ENCODE results near the gene GGCT.
"Not testable (repeated sequence)": the region's sequence is repeated elsewhere in the genome, so short reads cannot be mapped to it uniquely, and the experiment has no call there.

GGCT gene

DNA sequence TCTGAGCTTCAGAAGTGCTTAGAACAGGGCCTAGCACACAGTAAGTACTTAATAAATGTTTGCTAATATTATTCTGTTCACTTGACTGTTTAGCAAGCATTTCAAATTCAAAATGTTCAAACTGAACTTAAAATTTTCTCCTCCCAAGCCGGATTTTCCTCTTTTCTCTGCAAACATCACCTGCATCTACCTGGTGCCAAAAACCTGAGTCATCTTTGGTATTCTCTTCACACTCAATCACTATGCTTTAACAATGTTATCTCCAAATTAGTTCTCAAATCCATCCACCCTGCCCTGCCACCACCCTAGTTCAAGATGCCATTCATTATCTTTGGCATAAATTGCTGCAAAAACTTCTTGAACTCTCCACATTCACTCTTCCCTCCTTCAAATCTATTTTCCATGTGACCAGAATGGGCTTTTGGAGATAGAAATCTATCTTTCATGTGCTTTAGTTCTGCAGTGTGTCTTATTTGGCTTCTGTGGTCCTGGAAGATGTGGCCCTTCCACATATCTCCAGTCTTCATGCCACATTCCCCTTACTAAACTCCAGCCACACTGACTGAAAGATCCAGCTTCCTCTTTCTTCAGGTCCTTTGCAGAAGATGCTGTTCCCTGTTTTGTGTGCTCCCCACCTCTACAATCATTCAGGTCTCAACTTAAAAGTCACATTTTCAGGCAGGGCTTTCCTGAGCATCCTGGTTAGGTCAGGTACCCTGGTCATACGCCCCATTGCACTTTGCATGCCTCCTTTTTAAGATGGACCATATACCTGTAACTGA is 2.0 kb downstream of the GGCT start:
- TF ChIP-seq, protein P1, sequence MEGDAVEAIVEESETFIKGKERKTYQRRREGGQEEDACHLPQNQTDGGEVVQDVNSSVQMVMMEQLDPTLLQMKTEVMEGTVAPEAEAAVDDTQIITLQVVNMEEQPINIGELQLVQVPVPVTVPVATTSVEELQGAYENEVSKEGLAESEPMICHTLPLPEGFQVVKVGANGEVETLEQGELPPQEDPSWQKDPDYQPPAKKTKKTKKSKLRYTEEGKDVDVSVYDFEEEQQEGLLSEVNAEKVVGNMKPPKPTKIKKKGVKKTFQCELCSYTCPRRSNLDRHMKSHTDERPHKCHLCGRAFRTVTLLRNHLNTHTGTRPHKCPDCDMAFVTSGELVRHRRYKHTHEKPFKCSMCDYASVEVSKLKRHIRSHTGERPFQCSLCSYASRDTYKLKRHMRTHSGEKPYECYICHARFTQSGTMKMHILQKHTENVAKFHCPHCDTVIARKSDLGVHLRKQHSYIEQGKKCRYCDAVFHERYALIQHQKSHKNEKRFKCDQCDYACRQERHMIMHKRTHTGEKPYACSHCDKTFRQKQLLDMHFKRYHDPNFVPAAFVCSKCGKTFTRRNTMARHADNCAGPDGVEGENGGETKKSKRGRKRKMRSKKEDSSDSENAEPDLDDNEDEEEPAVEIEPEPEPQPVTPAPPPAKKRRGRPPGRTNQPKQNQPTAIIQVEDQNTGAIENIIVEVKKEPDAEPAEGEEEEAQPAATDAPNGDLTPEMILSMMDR (IDR thresholded peaks at IDR 0.05; ENCODE audit: low read depth, low read length) = no peak
- H3K9me3 ChIP-seq (ENCODE audit: severe bottlenecking) = no peaks in the 10 kb centered on the region
- H3K36me3 ChIP-seq = peaks cover 32% of the 10 kb centered on the region
- H3K4me3 ChIP-seq (ENCODE audit: low read depth, low read length) = no peak overlapping the region
- H3K27ac ChIP-seq = no peak overlapping the region
- DNase-seq = no peak
- no peaks in the 10 kb centered on the region for H3K27me3 ChIP-seq (ENCODE audit: insufficient read depth, low read depth, severe bottlenecking)

DNA sequence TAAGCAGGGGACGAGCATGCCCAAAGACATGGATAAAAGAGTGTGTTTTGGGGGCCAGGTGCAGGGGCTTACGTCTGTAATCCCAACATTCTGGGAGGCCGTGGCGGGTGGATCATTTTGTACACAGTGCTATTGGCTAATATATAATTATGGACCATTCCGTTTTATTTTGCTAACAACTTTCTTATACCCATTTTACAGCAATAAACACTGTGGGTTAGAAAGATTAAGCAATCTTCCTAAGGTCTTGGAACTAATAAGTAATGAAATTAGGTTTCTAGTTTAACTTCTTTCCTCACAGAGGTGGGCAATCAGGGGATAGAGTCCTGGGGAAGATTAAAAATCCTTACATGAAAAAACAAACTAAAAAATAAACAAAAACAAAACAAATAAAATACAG is 3.4 kb downstream of the GGCT start:
- TF ChIP-seq, protein P1 (IDR thresholded peaks at IDR 0.05; ENCODE audit: low read depth, low read length) = no peak
- no peak overlapping the region for H3K4me3 ChIP-seq (ENCODE audit: low read depth, low read length)
- no peaks in the 10 kb centered on the region for H3K27me3 ChIP-seq (ENCODE audit: insufficient read depth, low read depth, severe bottlenecking)
- no peaks in the 10 kb centered on the region for H3K9me3 ChIP-seq (ENCODE audit: severe bottlenecking)
- H3K27ac ChIP-seq = no peak overlapping the region
- H3K36me3 ChIP-seq = peaks cover 44% of the 10 kb centered on the region
- no peak for DNase-seq

DNA sequence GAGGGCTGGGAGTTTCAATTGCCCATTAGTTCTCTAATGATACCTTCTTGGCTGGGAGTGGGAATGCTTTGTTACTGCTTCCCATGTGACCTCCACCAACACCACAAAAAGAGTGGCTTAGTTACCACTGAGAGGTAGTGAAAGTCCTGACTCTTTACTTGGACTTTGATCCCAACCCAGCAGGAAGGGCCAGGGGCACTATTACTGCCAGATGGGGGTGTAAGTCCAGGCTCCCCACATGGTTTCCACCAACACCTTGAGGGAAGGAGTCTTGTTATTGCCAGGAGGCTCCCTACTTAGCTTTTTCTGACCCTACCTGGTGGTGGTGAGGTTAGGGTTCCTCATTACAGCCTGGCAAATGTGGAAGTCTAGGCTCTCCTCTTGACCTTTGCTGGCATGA is 11.4 kb downstream of the GGCT start:
- no peaks in the 10 kb centered on the region for H3K9me3 ChIP-seq (ENCODE audit: severe bottlenecking)
- peaks cover 13% of the 10 kb centered on the region for H3K36me3 ChIP-seq
- no peak overlapping the region for H3K27ac ChIP-seq
- DNase-seq = no peak
- TF ChIP-seq, protein P1 (IDR thresholded peaks at IDR 0.05; ENCODE audit: low read depth, low read length) = no peak
- H3K4me3 ChIP-seq (ENCODE audit: low read depth, low read length) = no peak overlapping the region
- no peaks in the 10 kb centered on the region for H3K27me3 ChIP-seq (ENCODE audit: insufficient read depth, low read depth, severe bottlenecking)

DNA sequence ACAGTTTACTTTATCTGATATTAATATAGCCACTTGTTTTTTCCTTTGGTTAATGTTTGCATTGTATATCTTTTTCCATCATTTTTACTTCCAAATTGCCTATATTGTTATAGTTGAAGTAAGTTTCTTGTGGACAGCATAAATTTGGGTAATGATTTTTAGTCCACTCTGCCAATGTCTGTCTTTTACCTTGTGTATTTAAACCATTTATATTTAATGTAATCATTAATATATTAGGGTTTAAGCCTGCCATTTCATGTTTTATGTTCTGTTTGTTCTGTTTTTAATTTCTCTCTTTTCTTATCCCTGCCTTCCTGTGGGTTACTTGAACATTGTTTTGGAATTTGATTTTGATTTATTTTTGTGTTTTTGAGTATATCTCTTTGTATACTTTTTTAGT is 13.2 kb downstream of the GGCT start:
- TF ChIP-seq, protein P1 (IDR thresholded peaks at IDR 0.05; ENCODE audit: low read depth, low read length) = no peak
- no peak overlapping the region for H3K4me3 ChIP-seq (ENCODE audit: low read depth, low read length)
- H3K27me3 ChIP-seq (ENCODE audit: insufficient read depth, low read depth, severe bottlenecking) = no peaks in the 10 kb centered on the region
- peaks cover 2% of the 10 kb centered on the region for H3K36me3 ChIP-seq
- no peak overlapping the region for H3K27ac ChIP-seq
- DNase-seq = no peak
- no peaks in the 10 kb centered on the region for H3K9me3 ChIP-seq (ENCODE audit: severe bottlenecking)

DNA sequence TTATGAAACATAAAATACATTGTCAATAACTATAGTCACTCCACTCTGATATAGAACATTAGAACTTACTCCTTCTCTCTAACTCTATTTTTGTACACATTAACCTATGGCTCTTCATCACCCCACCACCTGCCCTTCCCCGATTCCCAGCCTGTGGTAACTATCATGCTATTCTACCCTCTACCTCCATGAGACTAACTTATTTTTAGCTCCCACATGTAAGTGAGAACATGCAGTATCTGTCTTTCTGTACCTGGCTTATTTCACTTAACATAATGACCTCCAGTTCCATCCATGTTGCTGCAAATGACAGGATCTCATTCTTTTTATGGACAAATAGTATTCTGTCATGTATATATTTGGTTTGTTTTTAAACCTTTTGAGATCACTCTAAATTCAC is 17.3 kb downstream of the GGCT start:
- no peak overlapping the region for H3K4me3 ChIP-seq (ENCODE audit: low read depth, low read length)
- DNase-seq = no peak
- TF ChIP-seq, protein P1 (IDR thresholded peaks at IDR 0.05; ENCODE audit: low read depth, low read length) = no peak
- no peaks in the 10 kb centered on the region for H3K36me3 ChIP-seq
- H3K9me3 ChIP-seq (ENCODE audit: severe bottlenecking) = peaks cover 2% of the 10 kb centered on the region
- H3K27ac ChIP-seq = no peak overlapping the region
- no peaks in the 10 kb centered on the region for H3K27me3 ChIP-seq (ENCODE audit: insufficient read depth, low read depth, severe bottlenecking)

DNA sequence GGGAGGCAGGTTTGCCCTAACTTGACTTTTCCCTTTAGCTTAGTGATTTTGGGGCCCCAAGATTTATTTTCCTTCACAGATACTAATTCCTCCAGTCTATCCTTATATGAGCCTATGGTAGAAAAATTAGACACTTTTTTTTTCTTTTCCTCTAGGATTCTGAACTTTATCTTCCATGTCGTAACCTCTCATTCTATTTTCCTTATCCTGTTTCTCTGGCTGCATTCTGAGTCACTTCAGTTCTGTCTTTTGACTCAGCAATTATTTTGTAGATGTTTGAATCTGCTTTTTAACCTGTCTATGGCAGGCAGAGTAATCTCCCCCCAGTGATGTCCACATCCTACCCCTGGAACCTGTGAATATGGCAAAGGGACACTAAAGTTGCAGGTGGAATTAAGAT is 19.0 kb downstream of the GGCT start:
- Histone ChIP-seq H3K9me3 (ENCODE audit: severe bottlenecking) (peaks cover 2% of the 10 kb centered on the region), H3K4me3 (ENCODE audit: low read depth, low read length) (no peak overlapping the region), H3K27ac (no peak overlapping the region), H3K36me3 (no peaks in the 10 kb centered on the region), H3K27me3 (ENCODE audit: insufficient read depth, low read depth, severe bottlenecking) (no peaks in the 10 kb centered on the region)
- DNase-seq = no peak
- TF ChIP-seq, protein P1 (IDR thresholded peaks at IDR 0.05; ENCODE audit: low read depth, low read length) = no peak

DNA sequence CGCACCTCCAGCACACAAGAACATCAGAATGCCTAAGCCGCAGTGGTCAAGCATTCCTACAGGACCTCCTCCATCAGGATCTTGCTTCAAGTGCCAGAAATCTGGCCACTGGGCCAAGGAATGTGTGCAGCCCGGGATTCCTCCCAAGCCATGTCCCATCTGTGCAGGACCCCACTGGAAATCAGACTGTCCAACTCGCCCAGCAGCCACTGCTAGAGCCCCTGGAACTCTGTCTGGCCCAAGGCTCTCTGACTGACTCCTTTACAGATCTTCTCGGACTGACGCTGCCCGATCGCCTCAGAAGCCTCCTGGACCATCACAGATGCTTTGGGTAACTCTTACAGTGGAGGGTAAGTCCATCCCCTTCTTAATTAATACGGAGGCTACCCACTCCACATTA is 23.2 kb downstream of the GGCT start:
- H3K9me3 ChIP-seq (ENCODE audit: severe bottlenecking); H3K36me3 ChIP-seq; H3K4me3 ChIP-seq (ENCODE audit: low read depth, low read length); H3K27ac ChIP-seq; H3K27me3 ChIP-seq (ENCODE audit: insufficient read depth, low read depth, severe bottlenecking); DNase-seq: not testable (repeated sequence)
